AG04449 (cell line): ENCODE results near the gene CRADD.

Experiments
- CTCF ChIA-PET: fragments of 350-600 bp; formaldehyde crosslinking; extraction: SDS; loops from one replicate; lab custom pipeline; 2021; ENCODE audit warnings: antibody characterized with exemption; lab: Yijun Ruan, JAX
- POLR2A ChIA-PET: fragments of 400-600, 350-600 bp; formaldehyde crosslinking; extraction: SDS; loops from one replicate; lab custom pipeline; 2020; ENCODE audit warnings: antibody characterized with exemption, inconsistent platforms; lab: Yijun Ruan, JAX
- DNase-seq: peaks from one replicate; pipeline ENCODE4 v3.0.0-alpha.2; 2010; ENCODE audit warnings: low read depth, low spot score
- H3K4me3 ChIP-seq: 2 replicates; pipeline ENCODE4 v1.5.1; 2011; ENCODE audit warnings: low read depth, mild to moderate bottlenecking, control low read depth, low read length
- CTCF ChIP-seq: IDR thresholded peaks from one replicate; pipeline ENCODE4 v1.5.1; 2011; ENCODE audit warnings: mild to moderate bottlenecking, moderate library complexity, low read length, control low read depth, inconsistent platforms; ENCODE audit not compliant: insufficient read depth; ENCODE audit errors: missing control alignments

CRADD gene

GRCh38 chr12:93743999-93744689 is 67.0 kb downstream of the CRADD start:
- no peak for TF ChIP-seq CTCF
- no peak for DNase-seq
- POLR2A ChIA-PET: no interaction called here
- CTCF ChIA-PET: interaction anchor here (2.6 kb wide), 1 partner anchor 358 kb away, joined by 8 read pairs; no protein-coding TSS in a partner anchor
- no peak overlapping the region for H3K4me3 ChIP-seq

GRCh38 chr12:93745286-93745685 is 68.1 kb downstream of the CRADD start:
- DNase-seq: no peak
- CTCF ChIA-PET: interaction anchor here (0.5 to 2.6 kb wide), 2 partner anchors 356 to 357 kb away, joined by 3 to 8 read pairs; no protein-coding TSS in a partner anchor
- no peak for TF ChIP-seq CTCF
- POLR2A ChIA-PET: no interaction called here
- no peak overlapping the region for H3K4me3 ChIP-seq

- no peak for DNase-seq
- POLR2A ChIA-PET: no interaction called here
- no peak for TF ChIP-seq CTCF
- CTCF ChIA-PET: no interaction called here
- H3K4me3 ChIP-seq: no peak overlapping the region
These were observed 69.5 kb downstream of the CRADD start for GRCh38 chr12:93746572-93747168.

GRCh38 chr12:93748672-93749383 is 71.7 kb downstream of the CRADD start:
- POLR2A ChIA-PET: no interaction called here
- no peak overlapping the region for H3K4me3 ChIP-seq
- CTCF ChIA-PET: interaction anchor here (1.2 to 1.8 kb wide), 2 partner anchors 181 to 353 kb away, joined by 4 to 6 read pairs; no protein-coding TSS in a partner anchor
- no peak for DNase-seq
- no peak for TF ChIP-seq CTCF

GRCh38 chr12:93749515-93749914 is 72.3 kb downstream of the CRADD start:
- POLR2A ChIA-PET: no interaction called here
- H3K4me3 ChIP-seq: no peak overlapping the region
- TF ChIP-seq CTCF: no peak
- DNase-seq: no peak
- CTCF ChIA-PET: interaction anchor here (0.9 to 1.8 kb wide), 3 partner anchors 182 to 353 kb away, joined by 3 to 6 read pairs (median 4); no protein-coding TSS in a partner anchor

GRCh38 chr12:93750056-93750455 is 72.9 kb downstream of the CRADD start:
- no peak for DNase-seq
- no peak for TF ChIP-seq CTCF
- H3K4me3 ChIP-seq: no peak overlapping the region
- CTCF ChIA-PET: interaction anchor here (0.9 kb wide), 1 partner anchor 351 kb away, joined by 3 read pairs; no protein-coding TSS in a partner anchor
- POLR2A ChIA-PET: no interaction called here
